Measurements from ENCODE around the gene SLC25A33. TPM values are rescaled to one million over a fixed set of nuclear protein-coding genes. Genes with fewer than 3 reads are reported as not detected.
"Not testable (repeated sequence)": the region's sequence is repeated elsewhere in the genome, so short reads cannot be mapped to it uniquely, and the experiment has no call there.

SLC25A33 gene
- total RNA-seq, 2 donors from 2014 or later, result 9.6 to 13.6 TPM

DNA sequence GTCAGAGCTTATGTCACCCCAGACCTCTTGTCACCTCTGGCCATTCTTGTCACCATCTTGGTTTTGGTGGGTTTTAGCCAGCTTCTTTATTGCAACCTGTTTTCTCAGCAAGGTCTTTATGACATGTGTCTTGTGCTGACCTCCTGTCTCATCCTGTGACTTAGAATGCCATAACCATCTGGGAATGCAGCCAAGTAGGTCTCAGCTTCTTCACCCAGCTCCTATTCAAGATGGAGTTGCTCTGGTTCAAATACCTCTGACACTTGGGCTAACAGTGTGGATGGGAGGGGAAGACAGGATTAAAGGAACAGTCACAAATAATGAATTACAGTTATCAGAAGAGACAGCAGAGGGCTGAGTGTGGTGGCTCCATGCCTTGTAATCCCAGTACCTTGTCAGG, 81.8 kb downstream of the SLC25A33 start:
- Histone ChIP-seq H3K27me3 (ENCODE audit: control insufficient read depth, insufficient read depth, low read length, poor library complexity, severe bottlenecking) (no peaks in the 10 kb centered on the region), H3K27ac (ENCODE audit: low read depth, low read length) (no peak overlapping the region), H3K4me1 (ENCODE audit: control insufficient read depth, insufficient read depth, low read length) (no peaks in the 10 kb centered on the region), H3K9me3 (ENCODE audit: control insufficient read depth, low read length) (no peaks in the 10 kb centered on the region), H3K9ac (ENCODE audit: extremely low read depth, low read length, poor library complexity, severe bottlenecking) (no peak overlapping the region), H3K4me3 (ENCODE audit: low read length) (no peak overlapping the region), H3K36me3 (ENCODE audit: control insufficient read depth, insufficient read depth, low read length) (no peaks in the 10 kb centered on the region)
- H3K27ac Mint-ChIP-seq, result no peak overlapping the region
- TF ChIP-seq CTCF (conservative IDR thresholded peaks at IDR 0.05), result no peak
- no peaks in the 10 kb centered on the region for H3K4me1 Mint-ChIP-seq
- no peaks in the 10 kb centered on the region for H3K36me3 Mint-ChIP-seq (ENCODE audit: low read depth)
- DNase-seq, result no peak
- H3K9me3 Mint-ChIP-seq, result no peaks in the 10 kb centered on the region
- H3K4me3 Mint-ChIP-seq, result no peak overlapping the region
- peaks cover 7% of the 10 kb centered on the region for H3K27me3 Mint-ChIP-seq (ENCODE audit: insufficient read depth)

GRCh38 chr1:9624081-9624480, 84.8 kb downstream of the SLC25A33 start:
- no peak overlapping the region for H3K4me3 ChIP-seq (ENCODE audit: low read length)
- no peak for TF ChIP-seq CTCF (conservative IDR thresholded peaks at IDR 0.05)
- no peaks in the 10 kb centered on the region for H3K9me3 ChIP-seq (ENCODE audit: control insufficient read depth, low read length)
- Mint-ChIP-seq H3K9me3 (no peaks in the 10 kb centered on the region), H3K4me3 (no peak overlapping the region), H3K27me3 (ENCODE audit: insufficient read depth) (peaks cover 27% of the 10 kb centered on the region), H3K36me3 (ENCODE audit: low read depth) (no peaks in the 10 kb centered on the region), H3K4me1 (no peaks in the 10 kb centered on the region), H3K27ac (no peak overlapping the region)
- H3K27ac ChIP-seq (ENCODE audit: low read depth, low read length), result no peak overlapping the region
- 80 to 97% methylated on average over 2 of the region's 2 CpGs for WGBS, 2 experiments (ENCODE audit: insufficient coverage in 1 of 2, insufficient read length in 1 of 2)
- H3K36me3 ChIP-seq (ENCODE audit: control insufficient read depth, insufficient read depth, low read length), result no peaks in the 10 kb centered on the region
- H3K4me1 ChIP-seq (ENCODE audit: control insufficient read depth, insufficient read depth, low read length), result no peaks in the 10 kb centered on the region
- DNase-seq, result no peak
- no peak overlapping the region for H3K9ac ChIP-seq (ENCODE audit: extremely low read depth, low read length, poor library complexity, severe bottlenecking)
- no peaks in the 10 kb centered on the region for H3K27me3 ChIP-seq (ENCODE audit: control insufficient read depth, insufficient read depth, low read length, poor library complexity, severe bottlenecking)

DNA sequence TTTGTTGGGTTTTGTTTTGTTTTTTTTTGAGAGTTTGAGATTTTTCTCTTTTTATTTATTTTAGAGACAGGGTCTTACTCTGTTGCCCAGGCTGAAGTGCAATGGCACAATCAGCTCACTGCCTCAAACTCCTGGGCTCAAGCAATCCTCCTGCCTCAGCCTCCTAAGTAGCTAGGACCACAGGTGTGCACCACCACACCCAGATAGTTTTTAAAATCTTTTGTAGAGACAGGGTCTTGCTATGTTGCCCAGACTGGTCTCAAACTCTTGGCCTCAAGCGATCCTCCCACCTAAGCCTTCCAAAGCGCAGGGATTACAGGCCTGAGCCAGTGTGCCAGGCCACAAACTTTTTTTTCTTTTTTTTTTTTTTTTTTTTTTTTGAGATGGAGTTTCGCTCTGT, 85.8 kb downstream of the SLC25A33 start:
- H3K27ac Mint-ChIP-seq; H3K27ac ChIP-seq (ENCODE audit: low read depth, low read length); H3K9me3 Mint-ChIP-seq; H3K4me3 Mint-ChIP-seq; H3K9ac ChIP-seq (ENCODE audit: extremely low read depth, low read length, poor library complexity, severe bottlenecking); H3K9me3 ChIP-seq (ENCODE audit: control insufficient read depth, low read length); H3K27me3 ChIP-seq (ENCODE audit: control insufficient read depth, insufficient read depth, low read length, poor library complexity, severe bottlenecking); H3K4me1 ChIP-seq (ENCODE audit: control insufficient read depth, insufficient read depth, low read length); H3K4me3 ChIP-seq (ENCODE audit: low read length); DNase-seq; H3K36me3 Mint-ChIP-seq (ENCODE audit: low read depth); H3K36me3 ChIP-seq (ENCODE audit: control insufficient read depth, insufficient read depth, low read length); H3K4me1 Mint-ChIP-seq: not testable (repeated sequence)
- H3K27me3 Mint-ChIP-seq (ENCODE audit: insufficient read depth), result peaks cover 24% of the 10 kb centered on the region
- 91% methylated on average over 3 of the region's 3 CpGs; no CpG with 5 or more reads in 1 of the 2 experiments for WGBS, 2 experiments (ENCODE audit: insufficient coverage in 1 of 2, insufficient read length in 1 of 2)

- Mint-ChIP-seq H3K9me3 (no peaks in the 10 kb centered on the region), H3K36me3 (ENCODE audit: low read depth) (no peaks in the 10 kb centered on the region), H3K27ac (no peak overlapping the region), H3K4me1 (no peaks in the 10 kb centered on the region), H3K4me3 (no peak overlapping the region), H3K27me3 (ENCODE audit: insufficient read depth) (peaks cover 24% of the 10 kb centered on the region)
- WGBS, 2 experiments (ENCODE audit: insufficient coverage in 1 of 2, insufficient read length in 1 of 2), result 90 to 93% methylated on average over 6 to 9 of the region's 9 CpGs
- no peak for DNase-seq
- no peaks in the 10 kb centered on the region for H3K4me1 ChIP-seq (ENCODE audit: control insufficient read depth, insufficient read depth, low read length)
- no peaks in the 10 kb centered on the region for H3K36me3 ChIP-seq (ENCODE audit: control insufficient read depth, insufficient read depth, low read length)
- H3K9me3 ChIP-seq (ENCODE audit: control insufficient read depth, low read length), result no peaks in the 10 kb centered on the region
- no peak overlapping the region for H3K9ac ChIP-seq (ENCODE audit: extremely low read depth, low read length, poor library complexity, severe bottlenecking)
- TF ChIP-seq CTCF (conservative IDR thresholded peaks at IDR 0.05), result no peak
- no peaks in the 10 kb centered on the region for H3K27me3 ChIP-seq (ENCODE audit: control insufficient read depth, insufficient read depth, low read length, poor library complexity, severe bottlenecking)
- H3K4me3 ChIP-seq (ENCODE audit: low read length), result no peak overlapping the region
- H3K27ac ChIP-seq (ENCODE audit: low read depth, low read length), result no peak overlapping the region
Measured at GRCh38 chr1:9626201-9626608, 86.9 kb downstream of the SLC25A33 start.
